HG02610 (cell line): ENCODE measurements around the gene KATNB1.
"Not testable (repeated sequence)": the region's sequence is repeated elsewhere in the genome, so short reads cannot be mapped to it uniquely, and the experiment has no call there.

Source experiments
- ATAC-seq: cut with Tn5 transposase; IDR thresholded peaks from one replicate; pipeline ENCODE4 v1.9.1; 2021; ENCODE audit warnings: mild to moderate bottlenecking, moderate library complexity; ENCODE audit not compliant: unreplicated experiment

KATNB1 gene

GRCh38 chr16:57741660-57742191 is 6.2 kb downstream of the KATNB1 start:
- ATAC-seq = no peak

GRCh38 chr16:57742543-57742942 is 7.0 kb downstream of the KATNB1 start:
- no peak for ATAC-seq

- no peak for ATAC-seq
Measured at GRCh38 chr16:57743458-57743857, 7.9 kb downstream of the KATNB1 start.

- no peak for ATAC-seq
Measured at GRCh38 chr16:57743886-57744641, 8.5 kb downstream of the KATNB1 start.

GRCh38 chr16:57744642-57744903 is 9.0 kb downstream of the KATNB1 start:
- no peak for ATAC-seq

GRCh38 chr16:57745768-57746167 is 10.2 kb downstream of the KATNB1 start:
- no peak for ATAC-seq

GRCh38 chr16:57746316-57746715 is 10.7 kb downstream of the KATNB1 start:
- not testable (repeated sequence) for ATAC-seq

GRCh38 chr16:57747091-57747490 is 11.5 kb downstream of the KATNB1 start:
- ATAC-seq = no peak

GRCh38 chr16:57747496-57747895 is 11.9 kb downstream of the KATNB1 start:
- ATAC-seq = no peak

GRCh38 chr16:57747996-57748395 is 12.4 kb downstream of the KATNB1 start:
- ATAC-seq = no peak

- ATAC-seq = no peak
Measured at GRCh38 chr16:57748596-57748995, 13.0 kb downstream of the KATNB1 start.

- no peak for ATAC-seq
Measured at GRCh38 chr16:57749101-57749692, 13.6 kb downstream of the KATNB1 start.

- ATAC-seq = no peak
Measured at GRCh38 chr16:57749856-57750452, 14.4 kb downstream of the KATNB1 start.

- no peak for ATAC-seq
Measured at GRCh38 chr16:57750796-57751538, 15.4 kb downstream of the KATNB1 start.

GRCh38 chr16:57751539-57752202 is 16.1 kb downstream of the KATNB1 start:
- no peak for ATAC-seq

GRCh38 chr16:57752203-57752580 is 16.6 kb downstream of the KATNB1 start:
- ATAC-seq = no peak

GRCh38 chr16:57752581-57753447 is 17.2 kb downstream of the KATNB1 start:
- no peak for ATAC-seq

- no peak for ATAC-seq
Measured at GRCh38 chr16:57753448-57754353, 18.1 kb downstream of the KATNB1 start.
